K562 (cell line): ENCODE results near the gene OCRL. TPM values are rescaled to one million over a fixed set of nuclear protein-coding genes. Genes with fewer than 3 reads are reported as not detected.
A peak's percentile ranks its signal among the peaks of the same experiment; 100 is the strongest.

Source experiments
- ATAC-seq: fragments of 200-7000 bp; cut with Tn5 transposase; 3 replicates; pipeline ENCODE4 v1.9.1; 2020; ENCODE audit warnings: moderate library complexity
- BruUV-seq: library from RNA; stranded (reverse); fragments of 400-500 nt; replicated peaks from 2 replicates; lab custom pipeline; 2021; lab: Mats Ljungman, UMichigan
- CTCF ChIA-PET: fragments of 300-600 bp; formaldehyde crosslinking; extraction: SDS; loops from one replicate; lab custom pipeline; 2021; ENCODE audit warnings: low intra/inter-chr PET ratio; lab: Yijun Ruan, JAX
- POLR2A ChIA-PET: fragments of 300-600, 350-650 bp; sonication (Branson Sonifier 250); formaldehyde crosslinking; extraction: SDS; loops from one replicate; lab custom pipeline; 2021; ENCODE audit warnings: antibody characterized with exemption, inconsistent platforms; lab: Yijun Ruan, JAX
- DNase-seq, 4 experiments: peaks; one replicate each; pipeline versions ENCODE4 v3.0.0 to v3.0.0-alpha.2; 2011 to 2018; ENCODE audit warnings: low spot score in 3 of 4, mixed read lengths in 3 of 4; ENCODE audit errors: extremely low read depth in 1 of 4
- FAIRE-seq: peaks from 2 replicates; lab custom pipeline; 2011; peaks lifted over from hg19 to GRCh38; lab: Jason Lieb, UNC
- H2AFZ ChIP-seq: 2 replicates; pipeline ENCODE4 v1.6.0; 2011; ENCODE audit warnings: low read depth, low read length, control low read depth, inconsistent platforms
- H3K27ac ChIP-seq: fragments of 200-600 bp; 3 replicates; pipeline ENCODE4 v1.8.0; 2011; ENCODE audit warnings: low read depth, mild to moderate bottlenecking, control low read depth, inconsistent platforms, low read length, moderate library complexity, mixed read lengths; ENCODE audit errors: extremely low read depth
- H3K27me3 ChIP-seq, 2 experiments: fragments of 300-600 bp in 1 of 2; 2 replicates in 1 of 2; 3 replicates in 1 of 2; pipeline versions ENCODE4 v1.6.0 to v1.8.0; 2011; ENCODE audit warnings: inconsistent platforms in 2 of 2, low read length in 2 of 2, mild to moderate bottlenecking in 1 of 2, mixed read lengths in 1 of 2, moderate library complexity in 1 of 2; ENCODE audit not compliant: control insufficient read depth in 2 of 2, insufficient read depth in 2 of 2
- H3K36me3 ChIP-seq: fragments of 300-600 bp; 3 replicates; pipeline ENCODE4 v1.8.0; 2011; ENCODE audit warnings: mild to moderate bottlenecking, low read length, inconsistent platforms; ENCODE audit not compliant: control insufficient read depth, insufficient read depth
- H3K4me1 ChIP-seq, 2 experiments: fragments of 200-600 bp in 1 of 2; replicated peaks in 1 of 2; 2 replicates in 1 of 2; 3 replicates in 1 of 2; pipeline versions ENCODE4 v1.5.1 to v1.8.0; 2011; ENCODE audit warnings: inconsistent platforms in 2 of 2, low read length in 2 of 2, mild to moderate bottlenecking in 1 of 2, mixed read lengths in 1 of 2, moderate library complexity in 1 of 2; ENCODE audit not compliant: control insufficient read depth in 2 of 2, insufficient read depth in 2 of 2
- H3K4me2 ChIP-seq: 2 replicates; pipeline ENCODE4 v1.6.1; 2011; ENCODE audit warnings: low read length, control low read depth, inconsistent platforms, mixed read lengths; ENCODE audit not compliant: insufficient read depth
- H3K4me3 ChIP-seq: fragments of 200-600 bp; sonication (generic), shearing (Covaris generic); 2 replicates; pipeline ENCODE4 v1.5.1; 2016; ENCODE audit warnings: control low read depth, inconsistent platforms
- H3K79me2 ChIP-seq: fragments of 200-600 bp; 3 replicates; pipeline ENCODE4 v1.8.0; 2011; ENCODE audit warnings: low read length, inconsistent platforms; ENCODE audit not compliant: control insufficient read depth, insufficient read depth
- H3K9ac ChIP-seq, 2 experiments: 2 replicates each; pipeline versions ENCODE4 v1.6.0 to v1.6.1; 2011; ENCODE audit warnings: low read depth in 2 of 2, low read length in 2 of 2, control low read depth in 1 of 2, inconsistent platforms in 1 of 2, mild to moderate bottlenecking in 1 of 2, mixed read lengths in 1 of 2; ENCODE audit not compliant: insufficient read depth in 1 of 2
- H3K9me1 ChIP-seq: one replicate; pipeline ENCODE4 v1.6.0; 2011; ENCODE audit warnings: inconsistent platforms, mild to moderate bottlenecking, low read length, moderate library complexity; ENCODE audit not compliant: control insufficient read depth, insufficient read depth
- H3K9me3 ChIP-seq: replicated peaks from 2 replicates; pipeline ENCODE4 v1.5.1; 2011; ENCODE audit warnings: low read depth, low read length, inconsistent platforms; ENCODE audit not compliant: control insufficient read depth, insufficient read depth
- H4K20me1 ChIP-seq: replicated peaks from 2 replicates; pipeline ENCODE4 v1.6.1; 2011; ENCODE audit warnings: low read length, inconsistent platforms, mixed read lengths; ENCODE audit not compliant: control insufficient read depth, insufficient read depth
- ATF6 ChIP-seq: sonication (generic); formaldehyde crosslinking; IDR thresholded peaks from 2 replicates; pipeline ENCODE4 v1.4.0; 2020; ENCODE audit warnings: mild to moderate bottlenecking, missing genetic modification reagents
- CBFA2T2 ChIP-seq: fragments of 450-650 bp; conservative IDR thresholded peaks from 2 replicates; pipeline ENCODE4 v1.6.1; 2017; ENCODE audit warnings: mild to moderate bottlenecking
- CBFA2T3 ChIP-seq: fragments of 450-650 bp; IDR thresholded peaks from 2 replicates; pipeline ENCODE4 v1.6.1; 2017
- FOXJ2 ChIP-seq: fragments of 200-800 bp; sonication (Bioruptor generic); IDR thresholded peaks from 2 replicates; pipeline ENCODE4 v1.6.1; 2016; ENCODE audit warnings: missing genetic modification characterization, missing compliant biosample characterization
- HDAC3 ChIP-seq: fragments of 450-650 bp; IDR thresholded peaks from 2 replicates; pipeline ENCODE4 v1.6.1; 2018; ENCODE audit warnings: borderline replicate concordance, mild to moderate bottlenecking, moderate library complexity; ENCODE audit not compliant: partially characterized antibody
- HMBOX1 ChIP-seq: sonication (generic); IDR thresholded peaks from 2 replicates; pipeline ENCODE4 v1.6.1; 2016
- MAFG ChIP-seq: fragments of 450-650 bp; conservative IDR thresholded peaks from 2 replicates; pipeline ENCODE4 v1.6.1; 2016; ENCODE audit warnings: missing genetic modification characterization, missing compliant biosample characterization
- PHB2 ChIP-seq: fragments of 450-650 bp; IDR thresholded peaks from 2 replicates; pipeline ENCODE4 v1.6.1; 2017; ENCODE audit warnings: low read depth
- ZNF316 ChIP-seq: fragments of 450-650 bp; IDR thresholded peaks from 2 replicates; pipeline ENCODE4 v1.6.1; 2016
- ZNF384 ChIP-seq: IDR thresholded peaks from 2 replicates; pipeline ENCODE4 v1.6.1; 2012; ENCODE audit warnings: low read depth, low read length, improper control_type of control experiment
- ZNF655 ChIP-seq: fragments of 250-450 bp; sonication (Bioruptor Pico); IDR thresholded peaks from 2 replicates; pipeline ENCODE4 v1.5.0; 2021
- WGBS: fragments of 100-300 bp; shearing (Covaris generic); methylation state at CpG from one replicate; pipeline ENCODE4 v1.1.6; 2016; ENCODE audit warnings: low coverage, mixed read lengths; ENCODE audit not compliant: insufficient coverage; ENCODE audit errors: missing lambda C conversion rate; 5-methylcytosine and 5-hydroxymethylcytosine counted together
- in situ Hi-C: fragments of 300-500 bp; cut with MboI; formaldehyde crosslinking; loops from 4 replicates; pipeline ENCODE4 v1.15.0; 2018; ENCODE audit warnings: inconsistent platforms, mixed read lengths
- intact Hi-C: fragments of 100-400 bp; cut with micrococcal nuclease; formaldehyde crosslinking; loops from 2 replicates; pipeline ENCODE4 v1.14.2; 2022
- polyA plus RNA-seq, 8 experiments: library from polyadenylated mRNA; depleted of rRNA in 4 of 8; stranded (reverse) in 5 of 8; unstranded in 3 of 8; fragments of >200 nt; fragmentation: Nextera tagmentation in 2 of 8; fragmentation: Illumina TruSeq in 1 of 8; extraction: Ambion mirVana in 2 of 8; extraction: Trizol in 1 of 8; gene quantifications; 2 replicates each; pipeline versions ENCODE4 v1.2.1 to v1.2.3, GENCODE V29; 2011 to 2014; ENCODE audit warnings: inconsistent platforms in 1 of 8, missing spikeins in 1 of 8
- total RNA-seq, 7 experiments: library from RNA; depleted of rRNA in 6 of 7; stranded (reverse); fragments of >200 nt in 6 of 7; fragmentation: Illumina TruSeq in 2 of 7; extraction: Trizol in 2 of 7; gene quantifications; 2 replicates each; pipeline versions ENCODE4 v1.2.1 to v1.2.3, GENCODE V29; 2011 to 2021; ENCODE audit warnings: low replicate concordance in 1 of 7

OCRL gene
- total and polyA plus RNA-seq, 9 of the 15 experiments (the other 6 are each of a cell fraction or from before 2014, with no cell fraction given), result 2.2 to 23.4 (median 11.9) TPM

DNA sequence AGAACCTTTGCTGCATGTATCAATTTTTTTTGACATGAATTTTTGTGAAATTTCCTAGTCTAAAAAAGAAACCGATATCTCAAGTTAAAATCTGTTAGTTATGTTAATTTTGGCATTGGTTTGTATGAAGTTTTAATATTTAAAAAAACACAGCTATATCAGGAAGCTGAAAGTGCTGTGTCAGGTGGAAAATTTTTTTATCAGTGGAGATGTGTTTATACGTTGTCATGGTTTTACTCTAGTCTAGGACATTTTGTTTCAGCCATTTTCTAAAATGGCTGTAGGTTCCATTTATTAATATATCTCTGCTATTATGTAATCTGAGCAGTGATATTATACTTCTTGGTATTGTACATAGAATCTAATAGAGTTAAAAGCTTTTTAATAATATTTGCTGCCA lies 34.2 kb downstream of the OCRL start (continued):
- TF ChIP-seq MAFG (tag), result peak; percentile 88
- no peak for TF ChIP-seq ATF6 (CRISPR knock-in tag)
- TF ChIP-seq HDAC3, result no peak
- TF ChIP-seq ZNF384, result 0 out of 2 replicates have a peak, but pooled peaks have one; percentile 14
- no peak for TF ChIP-seq PHB2
- peak; percentile 83 for TF ChIP-seq FOXJ2 (tag)
- no peak for TF ChIP-seq HMBOX1
- TF ChIP-seq ZNF316, result peak; percentile 91

DNA sequence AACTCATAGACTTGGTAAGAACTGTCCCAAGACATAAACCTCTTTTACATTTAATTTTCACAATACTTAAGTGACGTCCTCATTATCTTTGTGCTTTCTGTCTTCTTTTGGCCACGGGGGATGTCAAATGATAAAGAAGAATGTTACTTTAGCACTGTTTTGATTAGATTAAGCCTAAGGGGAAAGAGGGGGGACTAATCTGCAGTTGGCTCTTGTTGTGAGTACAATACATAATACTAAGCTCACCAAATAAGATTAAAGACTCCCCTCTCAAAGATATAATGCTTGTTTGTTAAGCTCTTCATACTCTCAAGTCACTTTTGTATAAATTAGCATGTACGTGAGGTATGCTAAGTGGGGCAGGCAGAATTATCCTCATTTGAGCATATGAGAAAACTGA lies 36.5 kb downstream of the OCRL start:
- Histone ChIP-seq H2AFZ (no peak overlapping the region), H3K27ac (no peak overlapping the region), H3K9ac (no peak overlapping the region), H3K9me3 (no peaks in the 10 kb centered on the region), H3K4me3 (no peak overlapping the region), H4K20me1 (no peaks in the 10 kb centered on the region), H3K4me2 (no peak overlapping the region)
- ATAC-seq, result no peak
- POLR2A ChIA-PET, result interaction anchor here (0.6 kb wide), 1 partner anchor 8 kb away, joined by 3 read pairs; no protein-coding TSS in a partner anchor
- FAIRE-seq, result no peak
- in situ Hi-C loops, result loop anchor here (25.0 kb wide), 1 partner anchor 1361 kb away; no protein-coding TSS in a partner anchor
- CTCF ChIA-PET, result no interaction called here
- TF ChIP-seq ZNF655 (CRISPR knock-in tag) (no peak), CBFA2T3 (0 out of 2 replicates have a peak, but pooled peaks have one; percentile 27), CBFA2T2 (0 out of 2 replicates have a peak, but pooled peaks have one; percentile 9)
- TF ChIP-seq, all 486 proteins: peak for 2
- Histone ChIP-seq H3K4me1 (peaks cover 6 to 18% of the 10 kb centered on the region in 2 experiments; a peak in 3 of 5 replicates), H3K9me1 (no peaks in the 10 kb centered on the region), H3K36me3 (peaks cover 64% of the 10 kb centered on the region), H3K27me3 (no peaks in the 10 kb centered on the region), H3K79me2 (no peaks in the 10 kb centered on the region)
- no peak for DNase-seq
- no TSS peak for BruUV-seq
- 31% methylated on average over 2 of the region's 3 CpGs for WGBS
- intact Hi-C loops, result no loop called here
